HEK293T (cell line): ENCODE data around the gene ARHGAP6.

ENCODE experiments used
- BHLHE40 ChIP-seq: fragments of 450-650 bp; IDR thresholded peaks from 2 replicates; pipeline ENCODE4 v1.6.1; 2016; ENCODE audit warnings: mild to moderate bottlenecking, moderate library complexity, borderline replicate concordance
- ELF4 ChIP-seq: fragments of 450-650 bp; IDR thresholded peaks from 2 replicates; pipeline ENCODE4 v1.6.1; 2017; ENCODE audit warnings: antibody characterized with exemption
- FOXA1 ChIP-seq: fragments of 450-650 bp; IDR thresholded peaks from 2 replicates; pipeline ENCODE4 v1.6.1; 2016; ENCODE audit warnings: mild to moderate bottlenecking
- FOXM1 ChIP-seq: fragments of 450-650 bp; IDR thresholded peaks from 2 replicates; pipeline ENCODE4 v1.6.1; 2017; ENCODE audit warnings: mild to moderate bottlenecking, borderline replicate concordance
- HDGF ChIP-seq: fragments of 450-650 bp; IDR thresholded peaks from 2 replicates; pipeline ENCODE4 v1.6.1; 2017; ENCODE audit warnings: antibody characterized with exemption, borderline replicate concordance
- L3MBTL2 ChIP-seq: fragments of 450-650 bp; conservative IDR thresholded peaks from 2 replicates; pipeline ENCODE4 v1.6.1; 2016; ENCODE audit warnings: mild to moderate bottlenecking
- LEF1 ChIP-seq: fragments of 450-650 bp; IDR thresholded peaks from 2 replicates; pipeline ENCODE4 v1.6.1; 2017; ENCODE audit warnings: mild to moderate bottlenecking, borderline replicate concordance
- NFRKB ChIP-seq: fragments of 450-650 bp; IDR thresholded peaks from 2 replicates; pipeline ENCODE4 v1.6.1; 2016; ENCODE audit warnings: mild to moderate bottlenecking, moderate library complexity
- SP1 ChIP-seq: fragments of 450-650 bp; IDR thresholded peaks from 2 replicates; pipeline ENCODE4 v1.6.1; 2017
- SUZ12 ChIP-seq: fragments of 450-650 bp; IDR thresholded peaks from 2 replicates; pipeline ENCODE4 v1.6.1; 2016; ENCODE audit warnings: mild to moderate bottlenecking
- TARDBP ChIP-seq: fragments of 450-650 bp; IDR thresholded peaks from 2 replicates; pipeline ENCODE4 v1.6.1; 2016

DNA sequence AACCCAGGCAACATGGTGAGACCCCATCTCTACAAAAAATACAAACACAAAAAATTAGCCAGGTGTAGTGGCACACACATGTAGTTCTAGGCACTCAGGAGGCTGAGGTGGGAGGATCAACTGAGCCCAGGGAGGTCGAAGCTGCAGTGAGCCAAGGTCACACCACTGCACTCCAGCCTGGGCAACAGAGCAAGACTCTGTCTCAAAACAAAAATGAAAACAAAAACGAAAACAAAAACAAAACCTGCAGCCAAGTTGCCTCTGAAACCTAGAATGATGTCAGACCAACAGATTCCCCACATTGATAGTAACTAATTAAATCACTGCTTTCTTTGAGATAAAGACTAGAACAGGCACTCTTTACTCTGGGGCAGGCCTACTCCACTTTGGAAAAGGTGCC, 268.0 kb downstream of the ARHGAP6 start:
- TF ChIP-seq LEF1 (no peak), FOXM1 (no peak), NFRKB (no peak), ELF4 (no peak), SP1 (no peak), HDGF (no peak), L3MBTL2 (no peak), BHLHE40 (no peak), TARDBP (no peak), FOXA1 (no peak), SUZ12 (no peak)
